Measurements from ENCODE around the gene EXOC3L4. TPM values are rescaled to one million over a fixed set of nuclear protein-coding genes. Genes with fewer than 3 reads are reported as not detected.

The EXOC3L4 gene
- polyA plus RNA-seq, 6 donors from 2014 or later, result not detected

- H3K9me3 Mint-ChIP-seq, result peaks cover 0 to 2% (median 0%) of the 10 kb centered on the region in 7 donors
- H3K4me1 Mint-ChIP-seq, result peaks cover 2 to 8% (median 8%) of the 10 kb centered on the region in 3 donors
- H3K4me3 Mint-ChIP-seq, result peak overlapping the region in 1 of 8 donors; percentile 22
- H3K27me3 Mint-ChIP-seq, result peaks cover 0 to 9% (median 7%) of the 10 kb centered on the region in 3 donors
- H3K27ac Mint-ChIP-seq, result peak overlapping the region in 2 of 6 donors; percentile 15 to 85
- no peaks in the 10 kb centered on the region for H3K36me3 Mint-ChIP-seq
- no peak for ATAC-seq (ENCODE audit: low read depth in 2 of 2)
- DNase-seq, result no peak
Observed at GRCh38 chr14:103061482-103061976, 33.0 kb upstream of the EXOC3L4 start.

GRCh38 chr14:103064436-103064835, 30.1 kb upstream of the EXOC3L4 start:
- Mint-ChIP-seq H3K4me1 (peaks cover 0 to 5% (median 0%) of the 10 kb centered on the region in 3 donors), H3K9me3 (peaks cover 0 to 2% (median 0%) of the 10 kb centered on the region in 7 donors), H3K36me3 (no peaks in the 10 kb centered on the region), H3K27ac (peak overlapping the region in 1 of 6 donors; percentile 47), H3K4me3 (peak overlapping the region in 1 of 8 donors; percentile 60), H3K27me3 (peaks cover 4 to 29% (median 7%) of the 10 kb centered on the region in 3 donors)
- ATAC-seq (ENCODE audit: low read depth in 2 of 2) (no peak), DNase-seq (no peak)

- ATAC-seq (ENCODE audit: low read depth in 2 of 2) (no peak), DNase-seq (no peak)
- Mint-ChIP-seq H3K9me3 (peaks cover 0 to 2% (median 0%) of the 10 kb centered on the region in 7 donors), H3K4me1 (peaks cover 0 to 5% (median 0%) of the 10 kb centered on the region in 3 donors), H3K4me3 (no peak overlapping the region), H3K36me3 (no peaks in the 10 kb centered on the region), H3K27me3 (peaks cover 3 to 34% (median 13%) of the 10 kb centered on the region in 3 donors), H3K27ac (no peak overlapping the region)
Observed at GRCh38 chr14:103064978-103065377, 29.5 kb upstream of the EXOC3L4 start.

GRCh38 chr14:103065861-103066260, 28.7 kb upstream of the EXOC3L4 start:
- peaks cover 0 to 5% (median 0%) of the 10 kb centered on the region in 3 donors for H3K4me1 Mint-ChIP-seq
- H3K27me3 Mint-ChIP-seq, result peaks cover 0 to 39% (median 16%) of the 10 kb centered on the region in 3 donors
- no peaks in the 10 kb centered on the region for H3K36me3 Mint-ChIP-seq
- no peak for ATAC-seq (ENCODE audit: low read depth in 2 of 2)
- no peak overlapping the region for H3K27ac Mint-ChIP-seq
- no peak for DNase-seq
- H3K4me3 Mint-ChIP-seq, result no peak overlapping the region
- H3K9me3 Mint-ChIP-seq, result peaks cover 0 to 2% (median 0%) of the 10 kb centered on the region in 7 donors

- no peak overlapping the region for H3K4me3 Mint-ChIP-seq
- no peaks in the 10 kb centered on the region for H3K36me3 Mint-ChIP-seq
- peaks cover 0 to 2% (median 0%) of the 10 kb centered on the region in 7 donors for H3K9me3 Mint-ChIP-seq
Observed at GRCh38 chr14:103066399-103066798, 28.1 kb upstream of the EXOC3L4 start.

GRCh38 chr14:103067231-103067954, 27.1 kb upstream of the EXOC3L4 start:
- Mint-ChIP-seq H3K4me3 (no peak overlapping the region), H3K27me3 (peaks cover 0 to 43% (median 16%) of the 10 kb centered on the region in 3 donors), H3K4me1 (peaks cover 0 to 5% (median 0%) of the 10 kb centered on the region in 3 donors), H3K9me3 (peaks cover 0 to 2% (median 0%) of the 10 kb centered on the region in 7 donors), H3K36me3 (no peaks in the 10 kb centered on the region), H3K27ac (peak overlapping the region in 1 of 6 donors; percentile 73)
- DNase-seq (no peak), ATAC-seq (ENCODE audit: low read depth in 2 of 2) (no peak)

More at GRCh38 chr14:103066399-103066798, 28.1 kb upstream of the EXOC3L4 start:
- Mint-ChIP-seq H3K27me3 (peaks cover 0 to 39% (median 16%) of the 10 kb centered on the region in 3 donors), H3K4me1 (peaks cover 0 to 5% (median 0%) of the 10 kb centered on the region in 3 donors), H3K27ac (no peak overlapping the region)
- DNase-seq (no peak), ATAC-seq (ENCODE audit: low read depth in 2 of 2) (no peak)

- no peaks in the 10 kb centered on the region for H3K36me3 Mint-ChIP-seq
- peaks cover 0 to 5% (median 0%) of the 10 kb centered on the region in 3 donors for H3K4me1 Mint-ChIP-seq
- H3K27me3 Mint-ChIP-seq, result peaks cover 0 to 52% (median 16%) of the 10 kb centered on the region in 3 donors
- H3K9me3 Mint-ChIP-seq, result no peaks in the 10 kb centered on the region
- ATAC-seq (ENCODE audit: low read depth in 2 of 2) (no peak), DNase-seq (no peak)
- no peak overlapping the region for H3K27ac Mint-ChIP-seq
- no peak overlapping the region for H3K4me3 Mint-ChIP-seq
Observed at GRCh38 chr14:103068351-103069073, 26.0 kb upstream of the EXOC3L4 start.

GRCh38 chr14:103070263-103070885, 24.2 kb upstream of the EXOC3L4 start:
- Mint-ChIP-seq H3K4me1 (peaks cover 0 to 5% (median 0%) of the 10 kb centered on the region in 3 donors), H3K27me3 (peaks cover 0 to 54% (median 16%) of the 10 kb centered on the region in 3 donors), H3K36me3 (no peaks in the 10 kb centered on the region)

GRCh38 chr14:103070971-103071542, 23.5 kb upstream of the EXOC3L4 start:
- Mint-ChIP-seq H3K27me3 (peaks cover 0 to 54% (median 16%) of the 10 kb centered on the region in 3 donors), H3K4me1 (peaks cover 0 to 5% (median 0%) of the 10 kb centered on the region in 3 donors), H3K36me3 (no peaks in the 10 kb centered on the region), H3K27ac (no peak overlapping the region), H3K9me3 (no peaks in the 10 kb centered on the region), H3K4me3 (peak overlapping the region in 1 of 8 donors; percentile 2)
- ATAC-seq (ENCODE audit: low read depth in 2 of 2), result no peak
- no peak for DNase-seq

More at GRCh38 chr14:103070263-103070885, 24.2 kb upstream of the EXOC3L4 start:
- ATAC-seq (ENCODE audit: low read depth in 2 of 2) (no peak), DNase-seq (no peak)
- Mint-ChIP-seq H3K9me3 (no peaks in the 10 kb centered on the region), H3K4me3 (peak overlapping the region in 1 of 8 donors; percentile 47), H3K27ac (no peak overlapping the region)

- H3K36me3 Mint-ChIP-seq, result no peaks in the 10 kb centered on the region
- ATAC-seq (ENCODE audit: low read depth in 2 of 2), result no peak
- H3K27me3 Mint-ChIP-seq, result peaks cover 0 to 54% (median 16%) of the 10 kb centered on the region in 3 donors
- no peak for DNase-seq
- H3K4me3 Mint-ChIP-seq, result no peak overlapping the region
- peaks cover 0 to 5% (median 0%) of the 10 kb centered on the region in 3 donors for H3K4me1 Mint-ChIP-seq
- no peak overlapping the region for H3K27ac Mint-ChIP-seq
- H3K9me3 Mint-ChIP-seq, result no peaks in the 10 kb centered on the region
Observed at GRCh38 chr14:103071544-103072251, 22.8 kb upstream of the EXOC3L4 start.

- Mint-ChIP-seq H3K4me1 (peaks cover 0 to under 1% (median 0%) of the 10 kb centered on the region in 3 donors), H3K9me3 (no peaks in the 10 kb centered on the region), H3K36me3 (no peaks in the 10 kb centered on the region), H3K4me3 (no peak overlapping the region), H3K27ac (peak overlapping the region in 1 of 6 donors; percentile 22), H3K27me3 (peaks cover 0 to 44% (median 16%) of the 10 kb centered on the region in 3 donors)
- ATAC-seq (ENCODE audit: low read depth in 2 of 2) (no peak), DNase-seq (no peak)
Observed at GRCh38 chr14:103072595-103073366, 21.7 kb upstream of the EXOC3L4 start.
